Fibroblast of lung (primary cell): Measurements from ENCODE around the gene MYO1F. TPM values are rescaled to one million over a fixed set of nuclear protein-coding genes. Genes with fewer than 3 reads are reported as not detected.

ENCODE experiments used
- DNase-seq, 2 donors: peaks; one replicate each; pipeline versions ENCODE4 v3.0.0 to v3.0.0-alpha.2; 2010; ENCODE audit warnings: low read depth in 2 of 2
- H2AFZ ChIP-seq: 2 replicates; pipeline ENCODE4 v1.5.1; 2012; ENCODE audit warnings: low read length, control low read depth, inconsistent platforms
- H3K27ac ChIP-seq: 2 replicates; pipeline ENCODE4 v1.5.1; 2011; ENCODE audit warnings: low read length, control low read depth; ENCODE audit not compliant: insufficient read depth
- H3K27me3 ChIP-seq: 2 replicates; pipeline ENCODE4 v1.5.1; 2011; ENCODE audit warnings: mild to moderate bottlenecking, low read length; ENCODE audit not compliant: control insufficient read depth, insufficient read depth
- H3K36me3 ChIP-seq: 2 replicates; pipeline ENCODE4 v1.5.1; 2011; ENCODE audit warnings: low read length; ENCODE audit not compliant: control insufficient read depth, insufficient read depth
- H3K4me1 ChIP-seq: 2 replicates; pipeline ENCODE4 v1.5.1; 2011; ENCODE audit warnings: low read length; ENCODE audit not compliant: control insufficient read depth, insufficient read depth; ENCODE audit errors: extremely low read depth
- H3K4me2 ChIP-seq: 2 replicates; pipeline ENCODE4 v1.5.1; 2011; ENCODE audit warnings: low read length, control low read depth; ENCODE audit not compliant: insufficient read depth; ENCODE audit errors: extremely low read depth
- H3K4me3 ChIP-seq, 4 experiments: fragments of 200-600 bp in 1 of 4; sonication (generic) in 1 of 4; replicated peaks in 1 of 4; 2 replicates each; pipeline ENCODE4 v1.5.1; 2011 to 2016; ENCODE audit warnings: low read length in 4 of 4, low read depth in 3 of 4, mild to moderate bottlenecking in 3 of 4, control low read depth in 2 of 4, inconsistent platforms in 1 of 4, mixed read lengths in 1 of 4; ENCODE audit not compliant: insufficient read depth in 1 of 4; ENCODE audit errors: control extremely low read depth in 1 of 4
- H3K79me2 ChIP-seq: 2 replicates; pipeline ENCODE4 v1.5.1; 2012; ENCODE audit warnings: mild to moderate bottlenecking, low read length, inconsistent platforms; ENCODE audit not compliant: control insufficient read depth, insufficient read depth
- H3K9ac ChIP-seq: 2 replicates; pipeline ENCODE4 v1.5.1; 2011; ENCODE audit warnings: mild to moderate bottlenecking, low read length, control low read depth; ENCODE audit not compliant: insufficient read depth
- H3K9me3 ChIP-seq: 2 replicates; pipeline ENCODE4 v1.5.1; 2012; ENCODE audit warnings: low read depth, low read length; ENCODE audit not compliant: control insufficient read depth, insufficient read depth
- H4K20me1 ChIP-seq: 2 replicates; pipeline ENCODE4 v1.5.1; 2011; ENCODE audit warnings: low read length; ENCODE audit not compliant: control insufficient read depth, insufficient read depth; ENCODE audit errors: extremely low read depth
- EZH2 ChIP-seq: IDR thresholded peaks from 2 replicates; pipeline ENCODE4 v1.5.1; 2012; ENCODE audit warnings: low read length, control low read depth, mild to moderate bottlenecking; ENCODE audit errors: missing control alignments
- polyA plus RNA-seq, 2 donors: library from polyadenylated mRNA; depleted of rRNA in 1 of 2; stranded (reverse) in 1 of 2; unstranded in 1 of 2; fragments of >200 nt; gene quantifications; 2 replicates each; pipeline ENCODE4 v1.2.1, GENCODE V29; 2011 to 2012; ENCODE audit warnings: missing spikeins in 1 of 2
- total RNA-seq: library from RNA; depleted of rRNA; stranded (reverse); fragments of >200 nt; gene quantifications from 2 replicates; pipeline ENCODE4 v1.2.1, GENCODE V29; 2014
- TF ChIP-seq, protein P1 (sequence below), 2 donors: IDR thresholded peaks in 1 of 2; conservative IDR thresholded peaks in 1 of 2; 1 replicate in 1 of 2; 2 replicates in 1 of 2; pipeline ENCODE4 v1.5.1; 2011 to 2012; ENCODE audit warnings: low read length in 2 of 2, control low read depth in 1 of 2, inconsistent platforms in 1 of 2, low read depth in 1 of 2, mild to moderate bottlenecking in 1 of 2

MYO1F gene
- total and polyA plus RNA-seq, 2 donors (not counting 1 experiment from before 2014, with no cell fraction given), result 0.08 to 0.17 TPM

DNA sequence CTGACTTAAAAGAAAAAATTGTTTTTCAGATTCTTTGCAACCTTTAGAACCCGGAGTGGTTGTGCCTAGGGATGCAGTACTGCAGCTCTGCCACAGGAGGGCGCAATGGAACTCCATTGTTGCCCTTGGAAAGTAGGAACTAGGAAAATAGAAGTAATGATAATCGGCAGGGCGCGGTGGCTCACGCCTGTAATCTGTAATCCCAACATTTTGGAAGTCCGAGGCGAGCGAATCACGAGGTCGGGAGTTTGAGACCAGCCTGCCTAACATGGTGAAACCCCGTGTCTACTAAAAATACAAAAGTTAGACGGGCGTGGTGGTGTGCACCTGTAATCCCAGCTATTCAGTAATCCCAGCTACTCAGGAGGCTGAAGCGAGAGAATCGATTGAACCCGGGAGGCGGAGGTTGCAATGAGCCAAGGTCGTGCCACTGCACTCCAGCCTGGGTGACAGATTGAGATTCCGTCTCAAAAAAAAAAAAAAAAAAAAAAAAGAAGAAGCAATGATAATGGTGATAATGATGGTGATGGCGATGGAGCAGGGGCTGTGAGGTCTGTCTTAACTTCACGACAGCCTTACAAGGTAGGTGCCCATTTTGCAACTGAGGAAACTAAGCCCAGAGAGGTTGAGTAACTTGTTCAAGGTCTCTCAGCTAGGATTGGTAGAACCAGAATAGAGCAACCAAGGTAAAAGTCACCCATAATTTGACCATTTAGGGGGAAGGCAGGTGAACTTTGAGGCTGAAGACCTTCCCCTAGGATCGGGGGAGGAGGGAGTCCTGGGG is 38.8 kb upstream of the MYO1F start:
- Histone ChIP-seq H2AFZ (no peak overlapping the region), H3K9ac (no peak overlapping the region)

DNA sequence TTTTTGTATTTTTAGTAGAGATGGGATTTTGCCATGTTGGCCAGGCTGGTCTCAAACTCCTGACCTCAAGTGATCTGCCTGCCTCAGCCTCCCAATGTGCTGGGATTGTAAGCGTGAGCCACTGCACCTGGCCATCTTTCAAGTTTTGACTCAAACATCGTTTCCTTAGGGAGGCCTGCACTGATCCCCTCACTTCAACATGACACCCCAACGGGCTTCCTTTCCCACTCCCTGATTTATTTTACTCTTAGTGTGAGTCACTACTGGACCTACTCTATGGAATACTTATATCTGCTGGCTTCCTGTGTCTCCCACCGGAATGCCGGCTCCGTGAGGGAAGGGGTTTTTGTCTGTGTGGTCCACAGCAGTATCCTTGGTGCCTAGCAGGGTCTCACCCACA is 37.8 kb upstream of the MYO1F start:
- Histone ChIP-seq H3K36me3 (no peaks in the 10 kb centered on the region), H3K27ac (no peak overlapping the region), H3K4me3 (no peak overlapping the region), H3K4me1 (no peaks in the 10 kb centered on the region), H3K4me2 (no peak overlapping the region), H3K9ac (no peak overlapping the region), H2AFZ (no peak overlapping the region), H4K20me1 (no peaks in the 10 kb centered on the region), H3K79me2 (no peaks in the 10 kb centered on the region), H3K27me3 (no peaks in the 10 kb centered on the region), H3K9me3 (no peaks in the 10 kb centered on the region)
- TF ChIP-seq, protein P1, sequence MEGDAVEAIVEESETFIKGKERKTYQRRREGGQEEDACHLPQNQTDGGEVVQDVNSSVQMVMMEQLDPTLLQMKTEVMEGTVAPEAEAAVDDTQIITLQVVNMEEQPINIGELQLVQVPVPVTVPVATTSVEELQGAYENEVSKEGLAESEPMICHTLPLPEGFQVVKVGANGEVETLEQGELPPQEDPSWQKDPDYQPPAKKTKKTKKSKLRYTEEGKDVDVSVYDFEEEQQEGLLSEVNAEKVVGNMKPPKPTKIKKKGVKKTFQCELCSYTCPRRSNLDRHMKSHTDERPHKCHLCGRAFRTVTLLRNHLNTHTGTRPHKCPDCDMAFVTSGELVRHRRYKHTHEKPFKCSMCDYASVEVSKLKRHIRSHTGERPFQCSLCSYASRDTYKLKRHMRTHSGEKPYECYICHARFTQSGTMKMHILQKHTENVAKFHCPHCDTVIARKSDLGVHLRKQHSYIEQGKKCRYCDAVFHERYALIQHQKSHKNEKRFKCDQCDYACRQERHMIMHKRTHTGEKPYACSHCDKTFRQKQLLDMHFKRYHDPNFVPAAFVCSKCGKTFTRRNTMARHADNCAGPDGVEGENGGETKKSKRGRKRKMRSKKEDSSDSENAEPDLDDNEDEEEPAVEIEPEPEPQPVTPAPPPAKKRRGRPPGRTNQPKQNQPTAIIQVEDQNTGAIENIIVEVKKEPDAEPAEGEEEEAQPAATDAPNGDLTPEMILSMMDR (conservative IDR thresholded peaks at IDR 0.05 in 1 of 2, IDR thresholded peaks at IDR 0.05 in 1 of 2; ENCODE audit: low read depth in 1 of 2, low read length in 2 of 2), result no peak
- TF ChIP-seq EZH2, result no peak
- peak in 1 of 2 donors; percentile 70 for DNase-seq

More for the DNA sequence above, 38.8 kb upstream of the MYO1F start:
- no peaks in the 10 kb centered on the region for H3K4me1 ChIP-seq
- H3K27ac ChIP-seq, result no peak overlapping the region
- TF ChIP-seq, protein P1 (conservative IDR thresholded peaks at IDR 0.05 in 1 of 2, IDR thresholded peaks at IDR 0.05 in 1 of 2; ENCODE audit: low read depth in 1 of 2, low read length in 2 of 2), result peak; percentile 96 to 99
- no peak for TF ChIP-seq EZH2
- no peaks in the 10 kb centered on the region for H3K36me3 ChIP-seq
- H3K9me3 ChIP-seq, result no peaks in the 10 kb centered on the region
- no peaks in the 10 kb centered on the region for H4K20me1 ChIP-seq
- DNase-seq, result peak; percentile 45 to 51
- no peak overlapping the region for H3K4me3 ChIP-seq
- no peaks in the 10 kb centered on the region for H3K79me2 ChIP-seq
- H3K4me2 ChIP-seq, result no peak overlapping the region
- H3K27me3 ChIP-seq, result no peaks in the 10 kb centered on the region

DNA sequence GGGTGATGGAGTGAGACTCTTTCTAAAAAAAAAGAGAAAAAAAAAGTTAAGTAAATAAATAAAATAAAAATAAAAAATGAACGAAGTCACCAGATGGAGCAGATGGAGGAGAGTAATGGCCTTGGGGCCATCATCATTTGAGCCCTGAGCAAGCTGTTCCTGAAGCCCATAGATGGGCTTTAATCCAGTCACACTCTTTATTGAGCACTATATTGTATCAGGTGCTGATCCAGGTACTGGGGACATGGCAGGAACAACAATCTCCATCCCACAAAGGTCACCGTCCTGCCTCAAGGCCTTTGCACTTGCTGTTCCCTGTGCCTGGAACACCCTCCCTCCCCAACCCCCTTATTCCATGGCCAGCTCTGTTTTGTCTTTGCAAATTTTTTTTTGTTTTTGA is 37.2 kb upstream of the MYO1F start:
- Histone ChIP-seq H3K79me2 (no peaks in the 10 kb centered on the region), H3K9me3 (no peaks in the 10 kb centered on the region), H2AFZ (no peak overlapping the region)

More for the DNA sequence above, 37.2 kb upstream of the MYO1F start:
- no peak overlapping the region for H3K4me3 ChIP-seq
- no peak overlapping the region for H3K4me2 ChIP-seq
- no peak overlapping the region for H3K9ac ChIP-seq
- H3K36me3 ChIP-seq, result no peaks in the 10 kb centered on the region
- peaks cover 4% of the 10 kb centered on the region for H3K4me1 ChIP-seq
- DNase-seq, result no peak
- H3K27ac ChIP-seq, result no peak overlapping the region
- TF ChIP-seq, protein P1 (conservative IDR thresholded peaks at IDR 0.05 in 1 of 2, IDR thresholded peaks at IDR 0.05 in 1 of 2; ENCODE audit: low read depth in 1 of 2, low read length in 2 of 2), result no peak
- TF ChIP-seq EZH2, result no peak
- H3K27me3 ChIP-seq, result no peaks in the 10 kb centered on the region
- no peaks in the 10 kb centered on the region for H4K20me1 ChIP-seq
